ENCODE results near the gene SLC5A11.
A peak's percentile ranks its signal among the peaks of the same experiment; 100 is the strongest.
"Not testable (repeated sequence)": the region's sequence is repeated elsewhere in the genome, so short reads cannot be mapped to it uniquely, and the experiment has no call there.

Gene SLC5A11

GRCh38 chr16:24845726-24846547, at the start of gene SLC5A11:
TSS of gene SLC5A11 (plus strand) at chr16:24845963. CDS start at chr16:24858644, 12,681 bp downstream.
- no peak for DNase-seq (ENCODE audit: low spot score)

- no peak for DNase-seq (ENCODE audit: low spot score)
Measured at GRCh38 chr16:24800586-24800985, 45.2 kb upstream of the SLC5A11 start.

GRCh38 chr16:24801761-24802302, 43.9 kb upstream of the SLC5A11 start:
- no peak for DNase-seq (ENCODE audit: low spot score)

GRCh38 chr16:24805484-24805883, 40.3 kb upstream of the SLC5A11 start:
- DNase-seq (ENCODE audit: low spot score), result no peak

- DNase-seq (ENCODE audit: low spot score), result no peak
Measured at GRCh38 chr16:24807301-24807700, 38.5 kb upstream of the SLC5A11 start.

- no peak for DNase-seq (ENCODE audit: low spot score)
Measured at GRCh38 chr16:24810951-24811843, 34.6 kb upstream of the SLC5A11 start.

- DNase-seq (ENCODE audit: low spot score), result not testable (repeated sequence)
Measured at GRCh38 chr16:24812813-24813212, 33.0 kb upstream of the SLC5A11 start.

GRCh38 chr16:24815021-24815420, 30.7 kb upstream of the SLC5A11 start:
- DNase-seq (ENCODE audit: low spot score), result no peak

GRCh38 chr16:24816688-24817087, 29.1 kb upstream of the SLC5A11 start:
- DNase-seq (ENCODE audit: low spot score), result no peak

- DNase-seq (ENCODE audit: low spot score), result no peak
Measured at GRCh38 chr16:24819462-24820040, 26.2 kb upstream of the SLC5A11 start.

- peak; percentile 83 for DNase-seq (ENCODE audit: low spot score)
Measured at GRCh38 chr16:24820522-24820921, 25.2 kb upstream of the SLC5A11 start.

- no peak for DNase-seq (ENCODE audit: low spot score)
Measured at GRCh38 chr16:24821129-24821528, 24.6 kb upstream of the SLC5A11 start.

- DNase-seq (ENCODE audit: low spot score), result no peak
Measured at GRCh38 chr16:24822542-24822941, 23.2 kb upstream of the SLC5A11 start.

GRCh38 chr16:24822974-24823373, 22.8 kb upstream of the SLC5A11 start:
- DNase-seq (ENCODE audit: low spot score), result no peak

GRCh38 chr16:24825696-24826095, 20.1 kb upstream of the SLC5A11 start:
- DNase-seq (ENCODE audit: low spot score), result no peak

GRCh38 chr16:24826096-24826690, 19.6 kb upstream of the SLC5A11 start:
- no peak for DNase-seq (ENCODE audit: low spot score)

- DNase-seq (ENCODE audit: low spot score), result no peak
Measured at GRCh38 chr16:24826817-24827566, 18.8 kb upstream of the SLC5A11 start.

GRCh38 chr16:24829153-24829552, 16.6 kb upstream of the SLC5A11 start:
- DNase-seq (ENCODE audit: low spot score), result no peak

GRCh38 chr16:24833352-24833751, 12.4 kb upstream of the SLC5A11 start:
- DNase-seq (ENCODE audit: low spot score), result no peak

- DNase-seq (ENCODE audit: low spot score), result no peak
Measured at GRCh38 chr16:24834459-24835335, 11.1 kb upstream of the SLC5A11 start.

Data from kidney capillary endothelial cell (primary cell).